Measurements from ENCODE around the gene CLEC4C.
"Not testable (repeated sequence)": the region's sequence is repeated elsewhere in the genome, so short reads cannot be mapped to it uniquely, and the experiment has no call there.

The CLEC4C gene

DNA sequence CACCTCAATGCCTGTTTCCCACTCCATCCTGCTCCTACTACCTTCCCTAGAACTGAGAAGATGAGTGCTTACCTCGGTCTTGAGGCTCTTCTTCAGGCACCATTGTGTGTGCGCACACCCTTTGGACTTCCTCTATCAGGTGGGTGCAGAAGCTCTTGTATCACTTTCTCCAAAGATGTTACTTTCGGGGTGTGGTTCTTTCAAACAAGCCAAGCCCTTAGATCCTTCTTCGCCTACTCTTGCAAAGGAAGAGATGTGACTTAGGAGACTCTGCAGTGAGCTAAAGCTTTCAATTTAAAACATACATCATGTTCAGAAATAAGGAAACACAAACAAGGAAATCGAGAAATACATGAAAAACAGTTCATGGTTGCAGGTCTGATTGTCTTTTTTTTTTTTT is at the start of gene CLEC4C:
Gene CLEC4C (minus strand): TSS at position 130 of the 400 bp plus-strand sequence. CDS start 27 bp downstream, at position 103.
- no peak for DNase-seq

DNA sequence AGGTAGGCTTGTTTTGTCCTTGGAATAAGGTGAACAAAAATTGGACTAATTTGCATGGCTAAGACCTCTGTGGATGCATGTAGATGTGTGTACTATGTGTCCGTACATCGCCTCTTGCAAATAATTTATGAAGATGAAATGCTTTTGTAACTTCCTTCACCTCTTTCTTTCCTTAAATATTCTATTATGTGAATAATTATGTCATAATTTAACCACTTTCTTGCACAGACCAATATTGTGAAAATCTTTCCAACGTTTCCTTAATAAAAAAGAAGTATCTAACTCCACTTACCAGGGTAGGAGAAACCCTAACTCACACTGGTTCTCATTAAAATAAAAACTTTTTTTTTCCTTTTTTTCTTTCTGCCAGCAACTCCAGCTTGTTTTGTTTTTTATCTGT is 46.0 kb upstream of the CLEC4C start:
- no peak for DNase-seq

DNA sequence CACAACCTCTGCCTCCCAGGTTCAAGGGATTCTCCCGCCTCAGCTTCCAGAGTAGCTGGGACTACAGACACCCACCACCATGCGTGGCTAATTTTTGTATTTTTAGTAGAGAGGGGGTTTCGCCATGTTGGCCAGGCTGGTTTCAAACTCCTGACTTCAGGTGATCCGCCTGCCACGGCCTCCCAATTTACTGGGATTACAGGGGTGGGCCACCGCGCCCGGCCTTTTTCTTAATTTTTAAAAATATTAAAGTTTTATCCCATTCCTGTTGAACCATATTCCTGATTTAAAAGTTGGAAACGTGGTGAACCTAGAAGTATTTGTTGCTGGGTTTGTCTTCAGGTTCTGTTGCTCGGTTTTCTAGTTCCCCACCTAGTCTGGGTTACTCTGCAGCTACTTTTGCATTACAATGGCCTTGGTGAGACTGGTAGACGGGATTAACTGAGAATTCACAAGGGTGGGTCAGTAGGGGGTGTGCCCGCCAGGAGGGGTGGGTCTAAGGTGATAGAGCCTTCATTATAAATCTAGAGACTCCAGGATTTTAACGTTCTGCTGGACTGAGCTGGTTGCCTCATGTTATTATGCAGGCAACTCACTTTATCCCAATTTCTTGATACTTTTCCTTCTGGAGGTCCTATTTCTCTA is 41.8 kb upstream of the CLEC4C start, which contains the start of gene NANOG:
Gene NANOG (plus strand): TSS at position 519 of the 645 bp plus-strand sequence. CDS start 213 bp downstream, outside the sequence.
- not testable (repeated sequence) for DNase-seq

- no peak for DNase-seq
Observed at GRCh38 chr12:7788294-7788660, 41.1 kb upstream of the CLEC4C start.

DNA sequence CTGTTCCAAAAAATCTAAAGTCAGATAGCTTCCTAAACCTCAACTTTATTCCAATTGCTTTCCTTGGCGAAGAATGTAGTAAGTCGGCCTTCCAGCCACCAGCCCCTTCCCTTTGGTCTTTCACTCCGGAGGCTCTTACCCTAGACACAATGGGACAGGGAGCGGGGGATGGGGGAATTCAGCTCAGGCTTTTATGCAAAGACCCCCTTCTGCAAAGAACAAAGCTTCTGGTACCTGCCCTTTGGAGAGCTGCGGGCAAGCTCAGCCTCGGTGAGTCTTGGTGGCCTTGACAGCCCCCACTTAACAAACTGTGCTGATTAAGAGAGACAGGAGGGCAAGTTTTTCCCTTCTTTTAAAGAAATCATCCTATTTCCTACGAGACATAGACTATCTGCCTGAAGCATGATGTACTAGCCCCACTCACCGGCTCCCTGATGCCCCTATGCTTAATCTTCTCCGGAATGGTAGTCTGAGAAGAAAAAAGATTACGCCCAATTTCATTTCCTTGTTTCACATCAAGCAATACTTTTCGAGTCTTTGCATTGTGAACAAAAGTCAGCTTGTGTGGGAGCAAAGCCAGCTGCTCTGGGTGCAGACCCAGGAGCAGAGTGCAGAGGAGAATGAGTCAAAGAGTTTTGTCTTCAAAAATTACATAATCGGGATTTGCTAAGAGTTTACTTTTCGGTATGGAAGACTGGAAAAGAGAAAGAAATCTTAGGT is 40.6 kb upstream of the CLEC4C start:
- DNase-seq = no peak

DNA sequence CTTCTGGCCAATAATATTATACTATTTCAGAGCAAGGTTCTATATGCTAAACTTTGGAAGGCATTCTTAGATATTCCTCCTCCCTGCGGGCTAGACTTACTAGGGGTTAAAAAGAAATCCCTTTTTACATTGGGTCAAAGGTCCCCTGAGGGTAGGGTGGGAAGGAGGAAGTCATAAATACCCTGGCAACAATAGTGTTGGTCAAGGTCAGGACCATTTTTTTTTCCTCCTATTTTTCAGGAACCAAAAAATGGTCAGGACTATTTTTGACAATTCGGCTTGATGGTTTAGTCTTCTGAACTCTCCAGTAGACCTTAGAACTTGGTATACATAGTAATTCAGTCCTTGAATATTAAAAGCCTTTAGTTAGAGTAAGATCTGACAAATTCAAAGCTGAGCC is 37.5 kb upstream of the CLEC4C start:
- no peak for DNase-seq

GRCh38 chr12:7783433-7783832 is 36.3 kb upstream of the CLEC4C start:
- not testable (repeated sequence) for DNase-seq

- DNase-seq = no peak
Observed at GRCh38 chr12:7782055-7782454, 34.9 kb upstream of the CLEC4C start.

- DNase-seq = no peak
Observed at GRCh38 chr12:7781274-7781673, 34.1 kb upstream of the CLEC4C start.

GRCh38 chr12:7769999-7770398 is 22.8 kb upstream of the CLEC4C start:
- DNase-seq = no peak

DNA sequence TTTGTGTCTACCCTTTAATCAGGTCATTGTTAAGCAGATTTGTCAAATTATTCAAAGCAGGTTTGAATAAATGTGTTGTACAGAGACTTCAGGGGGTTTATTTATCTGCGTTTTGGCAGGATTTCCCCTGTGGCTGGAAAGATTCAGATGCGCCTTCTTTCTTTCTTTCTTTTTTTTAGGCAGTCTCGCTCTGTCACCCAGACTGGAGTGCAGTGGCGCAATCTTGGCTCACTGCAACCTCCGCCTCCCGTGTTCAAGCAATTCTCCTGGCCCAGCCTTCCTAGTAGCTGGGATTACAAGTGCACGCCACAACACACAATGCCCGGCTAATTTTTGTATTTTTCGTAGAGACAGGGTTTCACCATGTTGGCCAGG is 11.6 kb upstream of the CLEC4C start:
- DNase-seq = no peak

- DNase-seq = no peak
Observed at GRCh38 chr12:7756993-7757392, 9.8 kb upstream of the CLEC4C start.

DNA sequence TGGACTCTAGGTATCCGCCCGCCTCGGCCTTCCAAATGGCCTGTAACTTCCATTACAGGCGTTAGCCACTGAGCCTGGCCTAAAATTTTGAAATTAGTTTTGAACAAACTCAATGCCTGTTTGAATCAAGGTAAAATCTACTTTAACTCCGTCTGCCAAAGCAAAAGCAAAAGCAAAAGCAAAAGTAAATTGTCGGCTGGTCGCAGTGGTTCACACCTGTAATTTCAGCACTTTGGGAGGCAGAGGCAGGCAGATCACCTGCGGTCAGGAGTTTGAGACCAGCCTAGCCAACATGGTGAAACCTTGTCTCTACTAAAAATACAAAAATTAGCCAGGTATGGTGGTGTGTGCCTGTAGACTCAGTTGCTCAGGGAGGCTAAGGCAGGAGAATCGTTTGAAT is 8.5 kb upstream of the CLEC4C start:
- not testable (repeated sequence) for DNase-seq

DNA sequence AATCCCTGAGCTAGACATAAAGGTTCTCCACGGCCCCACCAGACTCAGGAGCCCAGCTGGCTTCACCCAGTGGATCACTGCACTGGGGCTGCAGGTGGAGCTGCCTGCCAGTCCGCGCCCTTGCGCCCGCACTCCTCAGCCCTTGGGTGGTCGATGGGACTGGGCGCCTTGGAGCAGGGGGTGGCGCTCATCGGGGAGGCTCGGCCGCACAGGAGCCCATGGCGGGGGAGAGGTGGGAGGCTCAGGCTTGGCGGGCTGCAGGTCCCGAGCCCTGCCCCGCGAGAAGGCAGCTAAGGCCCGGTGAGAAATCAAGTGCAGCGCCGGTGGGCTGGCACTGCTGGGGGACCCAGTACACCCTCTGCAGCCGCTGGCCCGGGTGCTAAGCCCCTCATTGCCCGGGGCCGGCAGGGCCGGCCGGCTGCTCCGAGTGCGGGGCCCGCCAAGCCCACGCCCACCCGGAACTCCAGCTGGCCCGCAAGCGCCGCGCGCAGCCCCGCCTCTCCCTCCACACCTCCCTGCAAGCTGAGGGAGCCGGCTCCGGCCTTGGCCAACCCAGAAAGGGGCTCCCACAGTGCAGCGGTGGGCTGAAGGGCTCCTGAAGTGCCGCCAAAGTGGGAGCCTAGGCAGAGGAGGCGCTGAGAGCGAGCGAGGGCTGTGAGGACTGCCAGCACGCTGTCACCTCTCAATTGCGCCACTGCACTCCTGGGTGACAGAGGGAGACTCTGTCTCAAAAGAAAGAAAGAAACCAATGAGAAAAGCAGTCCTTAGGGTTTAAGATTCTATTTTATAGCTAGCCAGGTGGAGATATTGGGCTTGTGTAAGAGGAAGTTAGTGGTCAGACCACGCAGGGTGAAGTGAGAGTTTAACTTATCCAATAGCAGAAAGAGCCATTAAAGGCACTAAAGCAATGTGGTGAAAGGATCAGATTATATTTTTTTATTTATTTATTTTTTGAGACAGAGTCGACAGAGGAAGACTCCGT is 5.1 kb upstream of the CLEC4C start:
- DNase-seq = not testable (repeated sequence)

GRCh38 chr12:7751394-7751793 is 4.2 kb upstream of the CLEC4C start:
- no peak for DNase-seq

DNA sequence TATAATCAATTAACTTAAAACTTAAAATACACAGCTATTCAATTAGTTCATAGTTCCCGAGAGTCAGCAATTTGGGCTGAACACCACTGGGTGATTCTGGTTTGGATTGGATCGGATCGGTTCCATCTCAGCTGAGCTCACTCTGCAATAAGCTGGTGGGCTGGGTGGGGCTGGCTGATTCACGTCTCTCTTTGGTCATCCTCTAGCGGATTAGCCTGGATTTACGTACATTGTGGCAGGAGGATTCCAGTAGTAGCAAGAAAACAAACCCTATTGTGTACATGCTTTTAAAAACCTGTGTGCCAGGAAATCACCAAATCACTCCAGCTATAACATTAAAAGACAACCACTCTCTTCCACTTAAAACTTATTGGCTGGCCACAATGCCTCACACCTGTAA is 3.2 kb upstream of the CLEC4C start:
- no peak for DNase-seq

- no peak for DNase-seq
Observed at GRCh38 chr12:7749442-7749841, 2.3 kb upstream of the CLEC4C start.

DNA sequence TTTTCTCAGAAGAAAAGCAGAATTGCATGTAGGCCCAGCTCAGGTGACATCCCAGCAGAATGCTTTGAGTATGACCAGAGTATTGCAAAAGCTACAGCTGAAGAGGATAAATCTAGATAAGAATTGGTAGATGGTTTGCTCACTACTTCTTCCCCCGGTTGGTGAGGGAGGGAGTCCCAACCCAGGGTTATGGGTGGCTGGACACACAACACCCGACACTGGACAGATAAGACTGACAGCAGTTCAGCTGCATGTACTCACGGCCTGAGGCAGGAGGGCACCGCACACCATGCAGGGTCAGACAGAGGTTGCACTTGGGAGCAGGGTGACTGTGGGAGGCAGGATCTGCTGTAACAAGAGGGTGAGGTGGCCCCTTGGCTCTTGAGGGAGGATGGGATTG is 1.7 kb upstream of the CLEC4C start:
- no peak for DNase-seq

DNA sequence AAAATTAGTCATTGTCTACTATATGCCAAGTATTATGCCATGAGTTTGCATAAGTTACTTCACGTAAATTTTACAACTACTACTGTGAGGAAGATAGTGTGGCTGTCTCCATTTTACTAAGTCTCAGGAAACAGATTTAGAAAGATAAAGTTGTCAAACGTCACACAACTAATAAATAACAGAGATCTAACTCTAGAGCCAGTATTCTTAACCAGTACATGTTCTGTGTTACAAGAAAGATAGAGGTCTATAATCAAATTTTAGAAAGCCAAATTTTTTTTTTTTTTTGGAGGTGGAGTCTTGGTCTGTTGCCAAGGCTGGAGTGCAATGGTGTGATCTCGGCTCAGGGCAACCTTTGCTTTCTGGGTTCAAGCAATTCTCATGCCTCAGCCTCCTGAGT is 14.2 kb downstream of the CLEC4C start:
- DNase-seq = no peak

DNA sequence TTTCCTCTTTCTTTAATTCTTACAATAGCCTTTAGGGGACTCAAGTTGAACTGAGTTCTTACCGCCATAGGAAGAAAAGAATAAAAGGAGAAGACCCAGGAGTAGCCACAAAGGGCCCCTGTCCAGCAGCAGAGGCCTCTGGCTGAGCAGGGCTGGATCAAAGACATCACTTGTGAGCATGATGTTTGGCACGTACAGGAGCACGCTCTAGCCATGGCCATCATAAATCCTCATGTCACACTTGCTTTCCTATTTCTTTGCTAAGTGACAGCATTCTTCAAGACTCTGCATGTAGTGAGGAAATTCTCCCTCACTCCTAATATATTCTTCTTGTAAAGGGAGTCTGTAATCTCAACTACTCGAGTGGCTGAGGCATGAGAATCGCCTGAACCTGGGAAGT is 15.7 kb downstream of the CLEC4C start:
- DNase-seq = no peak

DNA sequence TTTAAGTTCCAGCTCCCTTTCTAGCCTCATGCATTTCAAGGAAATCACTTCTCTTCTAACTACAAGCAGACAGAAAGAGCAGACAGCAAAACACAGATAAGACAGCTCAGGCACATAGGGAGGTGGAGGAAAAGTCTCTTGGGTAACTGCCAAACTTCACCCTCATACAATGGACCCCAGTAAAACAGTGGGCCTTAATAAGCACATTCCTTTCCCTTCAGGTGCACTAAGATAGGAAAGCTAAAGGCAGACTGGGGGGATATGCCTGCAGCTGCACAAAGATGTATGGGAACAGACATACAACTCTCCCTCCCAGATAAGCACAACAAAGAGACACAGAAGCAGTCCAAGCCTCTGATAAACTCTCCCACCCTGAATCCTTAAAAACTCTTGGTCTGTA is 16.2 kb downstream of the CLEC4C start:
- not testable (repeated sequence) for DNase-seq

DNA sequence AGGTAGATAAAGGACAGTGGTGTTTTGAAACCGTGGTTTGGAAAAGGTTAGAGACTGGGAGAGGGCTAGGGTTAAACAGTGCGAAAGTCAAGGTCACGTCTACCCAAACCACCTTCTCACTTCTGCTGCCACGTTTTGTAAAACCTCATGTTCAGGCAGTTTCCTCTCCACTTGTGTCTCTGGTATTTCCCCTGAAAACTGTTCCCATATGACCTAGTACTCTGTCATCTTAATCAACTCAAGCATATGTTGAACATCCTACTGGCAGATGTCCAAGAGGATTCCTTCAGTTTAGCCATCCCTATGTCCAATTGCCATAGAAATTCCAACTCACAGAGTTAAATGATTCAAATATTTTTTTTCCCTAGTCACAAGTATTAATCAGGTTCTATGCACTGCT is 17.4 kb downstream of the CLEC4C start:
- DNase-seq = no peak

- DNase-seq = no peak
Observed at GRCh38 chr12:7723926-7724325, 23.2 kb downstream of the CLEC4C start.
